Stimulated activated naive CD8-positive, alpha-beta T cell treated with anti-CD3 and anti-CD28 coated beads, Interleukin-15, Interleukin-2, amounts not matched to agents 100 U/mL and 50 U/mL, for 24 hours (primary cell): ENCODE measurements around the gene SYT9.

ENCODE experiments used
- ATAC-seq: fragments of 150-1000 bp; cut with Tn5 transposase; one replicate; pipeline ENCODE4 v1.10.0; 2021
- DNase-seq: peaks from one replicate; pipeline ENCODE4 v3.0.0; 2021

Gene SYT9

DNA sequence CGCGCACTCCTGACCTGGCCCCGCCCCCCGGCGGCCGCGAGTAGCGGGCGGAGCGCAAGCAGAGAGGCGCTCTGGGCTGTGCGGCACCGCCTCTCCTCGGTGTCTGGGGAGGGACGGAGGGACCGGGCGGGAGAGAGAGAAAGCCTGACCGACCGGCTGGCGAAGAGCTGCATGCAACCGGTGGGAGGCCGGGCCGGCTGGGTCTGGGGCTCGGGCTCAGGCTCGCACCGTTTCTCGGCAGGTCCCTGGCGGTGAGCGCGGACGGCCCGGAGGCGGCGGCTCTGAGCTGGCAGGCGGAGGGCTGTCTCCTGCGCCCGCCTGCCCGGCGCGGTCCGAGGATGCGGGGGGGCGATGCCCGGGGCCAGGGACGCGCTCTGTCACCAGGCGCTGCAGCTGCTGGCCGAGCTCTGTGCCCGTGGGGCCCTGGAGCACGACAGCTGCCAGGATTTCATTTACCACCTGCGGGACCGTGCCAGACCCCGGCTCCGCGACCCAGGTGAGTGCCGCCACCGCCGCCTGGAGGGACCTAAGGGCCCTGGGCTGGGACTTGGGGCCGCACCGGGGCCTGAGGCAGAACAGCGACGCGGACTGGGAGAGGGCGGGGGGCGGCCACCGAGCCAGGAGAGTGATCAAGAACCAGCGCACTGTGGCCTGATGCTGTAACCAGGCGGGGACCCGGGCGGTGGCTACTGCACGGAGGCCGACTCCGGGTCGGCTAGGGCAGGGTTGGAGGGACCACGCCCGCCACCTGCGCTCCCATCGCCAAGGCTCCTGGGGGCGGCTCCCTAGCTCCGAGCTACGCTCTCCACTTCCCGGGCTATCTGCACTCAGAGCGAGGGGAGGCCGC is at the start of gene SYT9:
SYT9 (plus strand) TSS at position 69 of the 847 bp plus-strand sequence; CDS start at position 352, 283 bp downstream.
- peak; percentile 22 for DNase-seq

DNA sequence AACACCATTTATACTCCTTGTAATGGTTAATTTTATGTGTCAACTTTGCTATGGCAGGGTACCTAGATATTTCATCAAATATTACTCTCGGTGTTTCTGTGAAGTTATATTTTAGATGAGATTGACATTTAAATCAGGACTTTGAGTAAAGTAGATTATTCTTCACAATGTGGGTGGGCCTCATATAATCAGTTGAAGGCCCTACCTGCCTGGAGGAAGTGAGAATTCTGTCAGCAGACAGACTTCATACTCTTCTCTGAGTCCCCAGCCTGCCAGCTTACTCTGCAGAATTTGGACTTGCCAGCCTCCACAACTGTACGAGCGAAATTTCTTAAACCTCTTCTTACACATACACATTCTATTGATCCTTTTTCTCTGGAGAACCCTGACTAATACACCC is 49.3 kb upstream of the SYT9 start:
- ATAC-seq, result no peak
- DNase-seq, result no peak

More for the DNA sequence above, at the start of gene SYT9:
- peak; percentile 46 for ATAC-seq

GRCh38 chr11:7204778-7205177 is 46.9 kb upstream of the SYT9 start:
- ATAC-seq (no peak), DNase-seq (no peak)

DNA sequence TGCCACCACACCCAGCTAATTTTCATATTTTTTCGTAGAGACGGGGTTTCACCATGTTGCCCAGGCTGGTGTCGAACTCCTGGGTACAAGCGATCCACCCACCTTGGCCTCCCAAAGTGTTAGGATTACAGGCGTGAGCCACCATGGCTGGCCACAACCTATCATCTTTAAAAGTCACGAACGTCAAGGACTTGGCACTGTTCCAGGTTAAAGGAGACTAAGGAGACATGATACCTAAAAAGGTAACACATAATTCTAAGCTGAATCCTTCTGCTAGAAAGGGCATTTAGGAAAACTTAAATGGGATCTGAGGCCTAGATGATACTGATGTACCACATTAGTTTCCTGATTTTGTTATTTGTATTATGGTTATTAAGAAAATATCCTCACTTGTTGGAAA is 43.3 kb upstream of the SYT9 start:
- DNase-seq (no peak), ATAC-seq (no peak)

- no peak for DNase-seq
- ATAC-seq, result no peak
These were observed 32.2 kb upstream of the SYT9 start for GRCh38 chr11:7219491-7219890.

- ATAC-seq (no peak), DNase-seq (no peak)
These were observed 31.1 kb upstream of the SYT9 start for GRCh38 chr11:7220636-7221035.

DNA sequence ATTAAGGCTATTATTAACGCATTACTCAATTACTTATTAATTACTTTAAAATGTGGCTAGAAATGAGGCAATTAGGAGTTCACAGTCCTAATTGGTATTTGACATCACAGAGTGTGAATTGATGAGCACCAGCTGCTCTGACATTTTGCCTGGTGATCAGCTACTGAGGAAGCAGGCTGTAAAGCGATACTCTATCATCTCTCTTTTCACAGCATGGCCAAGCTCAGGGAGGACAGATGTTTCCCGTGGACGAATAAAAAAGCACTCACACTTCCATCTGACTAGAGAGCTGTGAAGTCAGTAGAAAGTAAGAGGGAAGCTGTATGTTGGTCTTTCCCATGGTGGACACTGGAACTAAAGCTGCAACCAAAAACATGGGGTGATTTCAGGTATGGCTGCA is 29.1 kb upstream of the SYT9 start:
- no peak for ATAC-seq
- no peak for DNase-seq

GRCh38 chr11:7239877-7240276 is 11.8 kb upstream of the SYT9 start:
- ATAC-seq (no peak), DNase-seq (no peak)

- ATAC-seq, result no peak
- no peak for DNase-seq
These were observed 6.4 kb upstream of the SYT9 start for GRCh38 chr11:7245341-7245740.

DNA sequence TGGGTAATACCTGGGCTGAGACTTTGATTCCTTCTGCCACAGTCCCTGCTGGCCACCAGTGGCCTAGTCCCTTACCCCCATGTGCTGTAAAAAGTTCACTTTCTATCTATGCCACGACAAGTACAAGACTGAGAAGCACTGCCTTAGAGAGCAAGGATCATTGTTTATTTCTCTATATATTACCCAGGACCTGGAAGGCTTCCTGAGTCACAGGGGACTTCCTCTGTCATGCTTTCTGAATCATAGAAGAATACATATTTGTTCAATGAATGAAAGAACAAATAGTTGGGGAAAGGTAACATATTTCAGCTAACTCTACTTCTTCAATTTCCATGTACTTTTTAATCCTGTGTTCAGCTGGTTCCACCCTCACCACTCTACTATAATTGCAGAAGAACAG is 5.5 kb upstream of the SYT9 start:
- ATAC-seq (no peak), DNase-seq (no peak)

DNA sequence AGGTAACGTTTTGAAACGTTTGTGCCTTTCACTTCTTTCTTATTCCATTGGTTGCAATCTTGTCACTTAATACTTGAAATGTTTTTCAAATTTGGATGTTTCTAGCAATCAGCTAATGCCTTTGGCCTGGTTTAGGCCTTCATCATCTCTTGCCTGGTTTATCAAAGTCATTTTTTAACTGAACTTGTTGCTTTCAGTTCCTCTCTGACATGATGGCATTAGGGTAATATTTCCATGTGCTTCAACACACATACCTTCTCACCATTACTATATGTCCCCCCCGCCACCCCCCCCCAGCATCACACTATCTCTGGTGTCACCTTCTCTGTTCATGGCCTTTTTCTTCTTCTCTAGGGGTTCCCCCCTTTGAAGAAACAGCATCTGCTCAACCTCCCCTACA is 1.5 kb upstream of the SYT9 start:
- no peak for ATAC-seq
- no peak for DNase-seq

GRCh38 chr11:7251487-7251835 is 243 bp upstream of the SYT9 start:
- no peak for DNase-seq
- peak; percentile 40 for ATAC-seq

GRCh38 chr11:7252683-7253213 is 1.0 kb downstream of the SYT9 start:
- ATAC-seq, result no peak
- DNase-seq, result no peak

DNA sequence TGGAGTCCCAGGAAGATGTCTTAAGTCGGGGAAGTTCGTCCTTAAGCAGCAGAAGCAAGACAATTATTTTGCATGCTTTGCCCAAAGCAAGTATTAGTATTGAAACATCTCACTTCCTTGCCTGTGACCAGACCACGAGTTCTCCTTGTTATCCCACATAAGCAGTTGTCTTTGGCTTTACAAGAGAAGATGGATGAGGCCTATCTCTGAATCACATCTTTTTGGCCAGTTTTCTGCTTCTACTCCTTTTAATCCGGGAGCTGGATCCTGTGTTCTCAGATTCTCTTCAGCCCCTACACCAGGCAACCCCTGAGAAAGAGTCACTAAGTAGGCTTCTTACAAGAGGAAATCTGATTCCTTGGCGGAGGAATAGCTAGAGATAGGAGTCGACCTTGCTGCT is 2.1 kb downstream of the SYT9 start:
- no peak for ATAC-seq

DNA sequence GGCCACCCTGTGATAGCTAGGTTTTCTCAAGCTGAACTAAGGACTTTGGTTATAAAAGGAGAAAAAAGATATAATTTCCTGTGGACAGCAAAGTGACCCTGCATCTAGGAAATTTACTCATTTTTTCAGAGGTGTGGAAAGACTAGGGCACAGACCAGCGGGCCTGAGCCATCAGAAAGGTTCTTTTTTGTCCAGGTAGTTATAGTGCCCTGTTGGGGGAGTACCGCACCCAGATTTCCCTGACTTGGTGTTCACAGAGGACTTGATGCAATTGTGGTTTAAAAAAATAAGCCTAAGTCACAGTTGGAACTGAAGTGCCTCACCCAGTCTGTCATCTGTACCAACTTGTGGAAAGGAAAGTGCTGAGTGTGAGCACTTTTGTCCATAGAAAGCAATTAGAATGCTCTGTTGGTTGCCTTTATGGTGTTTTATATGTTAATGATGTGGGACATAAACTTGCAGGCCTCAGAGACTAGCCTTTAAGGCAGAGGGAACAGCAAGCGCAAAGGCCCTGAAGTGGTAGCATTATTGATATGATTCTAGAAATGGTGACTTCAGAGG is 3.1 kb downstream of the SYT9 start:
- ATAC-seq, result no peak
- DNase-seq, result no peak

More for the DNA sequence above, 2.1 kb downstream of the SYT9 start:
- no peak for DNase-seq

- ATAC-seq (no peak), DNase-seq (no peak)
These were observed 5.2 kb downstream of the SYT9 start for GRCh38 chr11:7256943-7257342.

DNA sequence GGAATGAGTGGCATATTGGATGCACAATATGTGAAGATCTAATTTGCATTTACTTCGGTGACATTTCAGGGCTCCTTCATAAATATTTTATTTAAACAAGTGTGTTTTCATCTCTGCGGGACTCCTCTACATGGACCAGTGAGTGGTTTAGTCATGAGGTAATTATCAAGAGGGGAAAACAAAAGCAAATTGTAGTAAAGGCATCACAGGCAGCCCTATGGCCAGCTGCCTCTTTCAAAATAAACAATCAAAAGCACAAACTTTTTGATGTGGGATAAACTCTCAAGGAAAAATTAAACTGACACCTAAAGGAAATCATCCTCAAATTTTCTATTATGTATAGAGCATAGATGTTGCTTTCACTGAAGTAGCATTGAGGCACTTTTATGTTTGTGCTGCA is 6.0 kb downstream of the SYT9 start:
- ATAC-seq (no peak), DNase-seq (no peak)

- DNase-seq (no peak), ATAC-seq (no peak)
These were observed 9.9 kb downstream of the SYT9 start for GRCh38 chr11:7261578-7261977.

DNA sequence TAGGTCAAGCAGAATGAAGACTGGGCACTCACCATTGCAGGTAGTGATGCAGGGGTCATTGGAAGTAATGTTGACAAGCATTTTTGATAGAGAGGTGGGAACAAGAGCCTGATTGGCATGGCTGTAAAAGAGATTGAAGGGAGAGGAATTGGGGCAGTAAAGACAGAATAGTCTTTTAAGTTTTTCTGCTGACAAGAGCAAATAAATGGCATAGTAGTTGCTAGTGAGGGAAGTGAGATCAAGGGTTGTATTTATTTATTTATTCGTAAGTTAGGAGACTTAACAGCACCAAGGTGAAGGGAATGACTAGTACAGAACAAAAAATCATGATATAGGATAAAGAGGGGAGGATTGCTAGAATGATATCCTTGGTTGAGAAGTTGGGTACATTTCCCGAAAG is 11.0 kb downstream of the SYT9 start:
- ATAC-seq, result no peak
- no peak for DNase-seq

DNA sequence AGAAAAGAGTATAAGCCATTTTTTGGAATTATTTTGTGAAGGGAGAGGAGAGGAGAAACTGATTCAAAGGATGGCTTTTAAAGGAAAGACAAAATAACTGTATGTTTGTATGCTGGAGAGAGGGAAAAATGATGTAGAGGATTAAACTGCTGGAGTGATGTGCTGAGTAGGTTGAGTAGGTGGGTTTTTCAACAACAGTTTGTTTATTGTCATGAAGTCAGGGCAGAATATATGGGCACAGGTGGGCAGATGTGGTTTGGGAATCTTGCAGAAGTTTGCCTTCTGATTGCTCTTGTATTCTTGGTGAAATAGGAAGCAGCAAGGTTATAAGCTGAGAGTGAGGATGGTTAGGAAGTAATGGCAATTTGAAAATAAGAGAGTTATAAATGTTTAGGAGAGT is 12.1 kb downstream of the SYT9 start:
- DNase-seq (no peak), ATAC-seq (no peak)

- ATAC-seq, result no peak
These were observed 17.1 kb downstream of the SYT9 start for GRCh38 chr11:7268758-7269157.

GRCh38 chr11:7270233-7270865 is 18.6 kb downstream of the SYT9 start:
- ATAC-seq, result no peak
- DNase-seq, result no peak

More at GRCh38 chr11:7268758-7269157, 17.1 kb downstream of the SYT9 start:
- no peak for DNase-seq

- ATAC-seq (no peak), DNase-seq (no peak)
These were observed 20.7 kb downstream of the SYT9 start for GRCh38 chr11:7272373-7272772.
